MM.1S (cell line): ENCODE results near the gene TMTC1.

Source experiments
- DNase-seq: peaks from one replicate; pipeline ENCODE4 v3.0.0-alpha.2; 2015
- H2AFZ ChIP-seq: fragments of 300-600 bp; sonication (generic); 2 replicates; pipeline ENCODE4 v1.6.0; 2016; ENCODE audit warnings: antibody characterized with exemption, low read length
- H3F3A ChIP-seq: fragments of 300-600 bp; sonication (generic); 2 replicates; pipeline ENCODE4 v1.6.1; 2016; ENCODE audit warnings: mild to moderate bottlenecking, antibody characterized with exemption, low read length, moderate library complexity, mixed read lengths; ENCODE audit not compliant: insufficient read depth
- H3K27ac ChIP-seq: fragments of 300-600 bp; sonication (generic); 2 replicates; pipeline ENCODE4 v1.5.1; 2016; ENCODE audit warnings: mild to moderate bottlenecking, low read length
- H3K27me3 ChIP-seq: fragments of 300-600 bp; sonication (generic); replicated peaks from 2 replicates; pipeline ENCODE4 v1.6.0; 2016; ENCODE audit warnings: low read length; ENCODE audit not compliant: insufficient read depth
- H3K36me3 ChIP-seq: fragments of 300-600 bp; sonication (generic); replicated peaks from 2 replicates; pipeline ENCODE4 v1.6.1; 2016; ENCODE audit warnings: mild to moderate bottlenecking, low read length, mixed read lengths; ENCODE audit not compliant: insufficient read depth
- H3K4me1 ChIP-seq: fragments of 300-600 bp; sonication (generic); 2 replicates; pipeline ENCODE4 v1.6.1; 2016; ENCODE audit warnings: low read length, mixed read lengths
- H3K4me2 ChIP-seq: fragments of 300-600 bp; sonication (generic); 2 replicates; pipeline ENCODE4 v1.6.0; 2016; ENCODE audit warnings: low read depth, low read length
- H3K4me3 ChIP-seq: fragments of 300-600 bp; sonication (generic); 2 replicates; pipeline ENCODE4 v1.5.1; 2016; ENCODE audit warnings: low read length, mixed read lengths
- H3K79me2 ChIP-seq: fragments of 300-600 bp; sonication (generic); 2 replicates; pipeline ENCODE4 v1.6.1; 2016; ENCODE audit warnings: mixed run types, low read length, mixed read lengths
- H3K9ac ChIP-seq: fragments of 300-600 bp; sonication (generic); 2 replicates; pipeline ENCODE4 v1.6.1; 2016; ENCODE audit warnings: low read length, mixed read lengths
- H3K9me2 ChIP-seq: fragments of 300-600 bp; sonication (generic); replicated peaks from 2 replicates; pipeline ENCODE4 v1.6.1; 2016; ENCODE audit warnings: mild to moderate bottlenecking, low read length, mixed read lengths; ENCODE audit not compliant: insufficient read depth
- H3K9me3 ChIP-seq: fragments of 300-600 bp; sonication (generic); replicated peaks from 2 replicates; pipeline ENCODE4 v1.6.1; 2016; ENCODE audit warnings: mild to moderate bottlenecking, low read length, mixed read lengths; ENCODE audit not compliant: insufficient read depth
- H4K20me1 ChIP-seq: fragments of 300-600 bp; sonication (generic); 2 replicates; pipeline ENCODE4 v1.6.1; 2016; ENCODE audit warnings: mild to moderate bottlenecking, low read length, moderate library complexity, mixed read lengths; ENCODE audit not compliant: insufficient read depth
- CTCF ChIP-seq: fragments of 300-600 bp; sonication (generic); IDR thresholded peaks from 2 replicates; pipeline ENCODE4 v1.5.1; 2016; ENCODE audit warnings: antibody characterized with exemption, low read length, mixed read lengths
- EZH2 ChIP-seq: fragments of 300-600 bp; sonication (generic); optimal IDR thresholded peaks from 2 replicates; pipeline ENCODE3; 2017; ENCODE audit warnings: low read depth, mild to moderate bottlenecking, antibody characterized with exemption, low read length, mixed read lengths
- EZH2phosphoT487 ChIP-seq: fragments of 300-600 bp; sonication (generic); IDR thresholded peaks from 2 replicates; pipeline ENCODE4 v1.6.1; 2018; ENCODE audit warnings: antibody characterized with exemption, low read length

TMTC1 gene

GRCh38 chr12:29732191-29732590 is 51.6 kb downstream of the TMTC1 start:
- H4K20me1 ChIP-seq, result no peaks in the 10 kb centered on the region
- H3K9me2 ChIP-seq, result no peaks in the 10 kb centered on the region

GRCh38 chr12:29731591-29731990 is 52.2 kb downstream of the TMTC1 start:
- no peak overlapping the region for H3K27ac ChIP-seq
- no peaks in the 10 kb centered on the region for H3K79me2 ChIP-seq
- H4K20me1 ChIP-seq, result no peaks in the 10 kb centered on the region
- TF ChIP-seq CTCF (no peak), EZH2phosphoT487 (no peak), EZH2 (no peak)
- no peak overlapping the region for H3K4me3 ChIP-seq
- no peak for DNase-seq
- no peak overlapping the region for H2AFZ ChIP-seq
- no peak overlapping the region for H3K4me2 ChIP-seq
- H3K27me3 ChIP-seq, result no peaks in the 10 kb centered on the region
- no peaks in the 10 kb centered on the region for H3K36me3 ChIP-seq
- H3F3A ChIP-seq, result no peaks in the 10 kb centered on the region
- no peaks in the 10 kb centered on the region for H3K4me1 ChIP-seq
- H3K9me2 ChIP-seq, result no peaks in the 10 kb centered on the region
- no peak overlapping the region for H3K9ac ChIP-seq
- no peaks in the 10 kb centered on the region for H3K9me3 ChIP-seq

More at GRCh38 chr12:29732191-29732590, 51.6 kb downstream of the TMTC1 start:
- Histone ChIP-seq H3K27me3 (no peaks in the 10 kb centered on the region), H3K4me1 (no peaks in the 10 kb centered on the region), H3K4me3 (no peak overlapping the region), H3K4me2 (no peak overlapping the region), H3K9ac (no peak overlapping the region), H3K9me3 (no peaks in the 10 kb centered on the region), H2AFZ (no peak overlapping the region), H3K36me3 (no peaks in the 10 kb centered on the region), H3F3A (no peaks in the 10 kb centered on the region), H3K27ac (no peak overlapping the region), H3K79me2 (no peaks in the 10 kb centered on the region)
- TF ChIP-seq CTCF (no peak), EZH2phosphoT487 (no peak), EZH2 (no peak)
- DNase-seq, result no peak

- TF ChIP-seq EZH2 (no peak), EZH2phosphoT487 (no peak), CTCF (no peak)
- Histone ChIP-seq H3K9me3 (no peaks in the 10 kb centered on the region), H3K9ac (no peak overlapping the region), H4K20me1 (no peaks in the 10 kb centered on the region), H3K27me3 (no peaks in the 10 kb centered on the region), H3K4me2 (no peak overlapping the region), H2AFZ (no peak overlapping the region), H3K27ac (no peak overlapping the region), H3K79me2 (no peaks in the 10 kb centered on the region), H3F3A (no peaks in the 10 kb centered on the region), H3K4me1 (no peaks in the 10 kb centered on the region), H3K36me3 (no peaks in the 10 kb centered on the region), H3K9me2 (no peaks in the 10 kb centered on the region), H3K4me3 (no peak overlapping the region)
- DNase-seq, result no peak
Measured at GRCh38 chr12:29730481-29730880, 53.3 kb downstream of the TMTC1 start.
